Heart left ventricle (tissue), 16 donors: ENCODE measurements around the gene MVB12B. TPM values are rescaled to one million over a fixed set of nuclear protein-coding genes. Genes with fewer than 3 reads are reported as not detected.

Experiments
- ATAC-seq, 4 donors: fragments of 200-7000 bp; cut with Tn5 transposase; one replicate each; pipeline ENCODE4 v1.9.1; 2020 to 2022; ENCODE audit warnings: moderate library complexity in 4 of 4, mild to moderate bottlenecking in 3 of 4, moderate number of reproducible peaks in 1 of 4
- DNase-seq, 5 donors: peaks; one replicate each; pipeline ENCODE4 v3.0.0-alpha.2; 2020
- H3K27ac ChIP-seq, 12 donors: fragments of 200-600 bp; sonication (generic) in 4 of 12; one replicate each; pipeline versions ENCODE4 v1.5.0 to v1.8.0; 2016 to 2022; ENCODE audit warnings: mild to moderate bottlenecking in 2 of 12
- H3K27me3 ChIP-seq, 9 donors: fragments of 200-600 bp; sonication (generic) in 2 of 9; one replicate each; pipeline versions ENCODE4 v1.5.1 to v1.8.0; 2016 to 2022; ENCODE audit warnings: mild to moderate bottlenecking in 3 of 9
- H3K36me3 ChIP-seq, 9 donors: fragments of 200-600 bp; sonication (generic) in 2 of 9; one replicate each; pipeline versions ENCODE4 v1.5.0 to v1.8.0; 2018 to 2022; ENCODE audit warnings: mild to moderate bottlenecking in 2 of 9
- H3K4me1 ChIP-seq, 12 donors: fragments of 200-600 bp; sonication (generic) in 4 of 12; one replicate each; pipeline versions ENCODE4 v1.5.0 to v1.8.0; 2016 to 2022; ENCODE audit warnings: mild to moderate bottlenecking in 3 of 12
- H3K4me3 ChIP-seq, 12 donors: fragments of 200-600 bp; sonication (generic) in 4 of 12; one replicate each; pipeline versions ENCODE4 v1.5.0 to v1.8.0; 2017 to 2022; ENCODE audit warnings: mild to moderate bottlenecking in 9 of 12, moderate library complexity in 4 of 12
- H3K9me3 ChIP-seq, 12 donors: fragments of 200-600 bp; sonication (generic) in 4 of 12; one replicate each; pipeline versions ENCODE4 v1.5.0 to v1.8.0; 2016 to 2022; ENCODE audit warnings: mild to moderate bottlenecking in 1 of 12
- CTCF ChIP-seq, 12 donors: fragments of 200-600 bp; sonication (generic) in 4 of 12; IDR thresholded peaks; one replicate each; pipeline versions ENCODE4 v1.5.0 to v1.8.0; 2018 to 2022; ENCODE audit warnings: antibody characterized with exemption in 12 of 12, mild to moderate bottlenecking in 5 of 12
- POLR2A ChIP-seq, 2 donors: fragments of 450-650 bp; IDR thresholded peaks; one replicate each; pipeline ENCODE4 v1.6.1; 2017; ENCODE audit warnings: antibody characterized with exemption in 2 of 2, mild to moderate bottlenecking in 2 of 2, moderate library complexity in 2 of 2
- whole genome bisulfite sequencing, 4 donors: extraction: QIAGEN DNeasy Blood & Tissue Kit in 2 of 4; methylation state at CpG; one replicate each; pipeline versions ENCODE4 v1.1.5 to v1.1.7; 2013 to 2018; 5-methylcytosine and 5-hydroxymethylcytosine counted together
- intact Hi-C, 10 donors: fragments of 100-400 bp; cut with DNase I; formaldehyde crosslinking; loops; one replicate each; pipeline versions ENCODE4 v1.11.1 to v1.14.2; 2022
- polyA plus RNA-seq, 2 donors: library from polyadenylated mRNA; stranded (reverse); fragments of 200-250 nt; gene quantifications; one replicate each; pipeline ENCODE4 v1.2.3, GENCODE V29; 2013
- total RNA-seq, 9 donors: library from RNA; depleted of rRNA in 2 of 9; stranded (reverse); fragments of >200 nt in 2 of 9; fragmentation: NEBNext Ultra II Directional in 3 of 9; extraction: Animal tissue kit (Norgen Biotek cat#: 25700) in 3 of 9; gene quantifications; one replicate each; pipeline versions ENCODE4 v1.1.0 to v1.2.4, GENCODE V29; 2016 to 2023
- donor health status: ischemic (EF 13 %, LVEDD 7.1; RV severe dilation, severe dysfunction).
- donor health status: healthy with polysubstance abuse.
- donor health status: DM: no; HTN: yes; CAD: no.
- donor health status: DM: no; HTN: no; CAD: no.
- donor health status: ischemic (EF 25% LVEDD 6.9; RV normal size, moderate dysfunction).
- donor health status: ischemic (EF 25% LVEDD 5.7; RV mildly dilated, moderate dysfunction).
- donor health status: healthy.
- donor health status: DM: yes; HTN: yes; CAD: no.
- donor health status: ischemic (EF 35%, LVEDD 5.7; RV mildly dilated, moderate dysfunction).
- donor health status: nonischemic (EF 11% LVEDD 7.7; RV severe dilation, severe dysfunction).
- donor health status: DM: yes; HTN: yes; CAD: no.
- donor health status: PGD.
- donor health status: ischemic (EF 29% LVEDD 5.4; RV normal size, mild dysfunction).
- donor health status: nonischemic (EF 23%, LVEDD 6.1; RV moderate dilation, normal function).

Gene MVB12B
- total and polyA plus RNA-seq, 11 donors: 4.9 to 16.2 (median 11.0) TPM

- peaks cover 0 to 19% (median 3%) of the 10 kb centered on the region in 9 donors for H3K36me3 ChIP-seq
- H3K9me3 ChIP-seq: no peaks in the 10 kb centered on the region
- TF ChIP-seq CTCF (IDR thresholded peaks at IDR 0.05) (no peak), POLR2A (IDR thresholded peaks at IDR 0.05) (no peak)
- 92 to 94% (median 93%) methylated on average over 10 to 22 of the region's 22 CpGs for WGBS, 4 donors
- no peak overlapping the region for H3K27ac ChIP-seq
- peaks cover 0 to 26% (median 14%) of the 10 kb centered on the region in 12 donors for H3K4me1 ChIP-seq
- DNase-seq: peak in 1 of 5 donors; percentile 55
- intact Hi-C loops: loop anchor here (1.0 to 10.0 kb wide), 9 partner anchors 55 to 281 kb away; no protein-coding TSS in a partner anchor
- H3K4me3 ChIP-seq: no peak overlapping the region
- H3K27me3 ChIP-seq: peaks cover 0 to 14% (median 0%) of the 10 kb centered on the region in 9 donors
- ATAC-seq: peak in 1 of 4 donors; percentile 1
These were observed 175.0 kb downstream of the MVB12B start for GRCh38 chr9:126501383-126502331.

GRCh38 chr9:126502417-126503332 lies 176.0 kb downstream of the MVB12B start:
- no peak for ATAC-seq

GRCh38 chr9:126503333-126504085 lies 176.9 kb downstream of the MVB12B start:
- H3K27me3 ChIP-seq: peaks cover 0 to 14% (median 0%) of the 10 kb centered on the region in 9 donors

More at GRCh38 chr9:126502417-126503332, 176.0 kb downstream of the MVB12B start:
- DNase-seq: peak in 1 of 5 donors; percentile 51
- Histone ChIP-seq H3K4me1 (peaks cover 0 to 26% (median 14%) of the 10 kb centered on the region in 12 donors), H3K4me3 (no peak overlapping the region), H3K27ac (no peak overlapping the region), H3K27me3 (peaks cover 0 to 14% (median 0%) of the 10 kb centered on the region in 9 donors), H3K36me3 (peaks cover 0 to 19% (median 3%) of the 10 kb centered on the region in 9 donors), H3K9me3 (no peaks in the 10 kb centered on the region)
- TF ChIP-seq POLR2A (IDR thresholded peaks at IDR 0.05) (no peak), CTCF (IDR thresholded peaks at IDR 0.05) (no peak)
- intact Hi-C loops: loop anchor here in 9 of 10 donors (5.0 to 10.0 kb wide), 5 partner anchors 55 to 280 kb away; no protein-coding TSS in a partner anchor
- 92 to 95% (median 93%) methylated on average over 19 to 34 of the region's 34 CpGs for WGBS, 4 donors

More at GRCh38 chr9:126503333-126504085, 176.9 kb downstream of the MVB12B start:
- H3K9me3 ChIP-seq: no peaks in the 10 kb centered on the region
- H3K4me1 ChIP-seq: peaks cover 0 to 26% (median 14%) of the 10 kb centered on the region in 12 donors
- no peak overlapping the region for H3K4me3 ChIP-seq
- DNase-seq: peak in 1 of 5 donors; percentile 46
- ATAC-seq: no peak
- WGBS, 4 donors: 85 to 93% (median 92%) methylated on average over 20 to 28 of the region's 28 CpGs
- peaks cover 0 to 19% (median 3%) of the 10 kb centered on the region in 9 donors for H3K36me3 ChIP-seq
- TF ChIP-seq CTCF (IDR thresholded peaks at IDR 0.05) (no peak), POLR2A (IDR thresholded peaks at IDR 0.05) (no peak)
- intact Hi-C loops: loop anchor here in 9 of 10 donors (5.0 to 10.0 kb wide), 5 partner anchors 54 to 279 kb away; no protein-coding TSS in a partner anchor
- no peak overlapping the region for H3K27ac ChIP-seq
